Stimulated activated CD4-positive, alpha-beta T cell treated with anti-CD3 and anti-CD28 coated beads, TNF-alpha, amount 100 ng/mL, for 4 hours (primary cell): ENCODE data around the gene TLX3.
"Not testable (repeated sequence)": the region's sequence is repeated elsewhere in the genome, so short reads cannot be mapped to it uniquely, and the experiment has no call there.

Experiments
- DNase-seq, 3 experiments: peaks; one replicate each; pipeline ENCODE4 v3.0.0-alpha.2; 2020; ENCODE audit warnings: low read depth in 3 of 3

Gene TLX3

GRCh38 chr5:171308453-171309275, at the start of gene TLX3:
Gene TLX3, plus strand, starts transcription at chr5:171309248. Its CDS starts 118 bp downstream, at chr5:171309366.
- no peak for DNase-seq

DNA sequence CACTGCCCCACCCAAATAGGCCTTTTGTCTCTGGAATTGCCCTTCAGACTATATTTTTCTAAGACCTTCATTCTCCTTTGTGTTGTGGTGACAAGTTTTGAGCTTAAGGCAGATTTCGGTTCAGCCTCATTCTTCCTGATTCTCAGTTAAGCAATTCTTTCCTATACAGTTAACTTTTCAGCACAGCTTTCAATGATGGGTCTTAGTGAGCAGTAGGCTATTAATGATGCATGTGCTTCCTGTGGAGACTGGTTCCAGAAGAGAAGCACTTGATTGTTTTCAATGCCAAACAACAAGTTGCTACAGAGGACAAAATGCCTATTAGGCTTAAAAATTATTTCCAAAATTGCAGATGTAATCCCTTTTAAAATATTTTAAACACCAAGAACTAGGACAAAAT, 47.7 kb upstream of the TLX3 start:
- no peak for DNase-seq

DNA sequence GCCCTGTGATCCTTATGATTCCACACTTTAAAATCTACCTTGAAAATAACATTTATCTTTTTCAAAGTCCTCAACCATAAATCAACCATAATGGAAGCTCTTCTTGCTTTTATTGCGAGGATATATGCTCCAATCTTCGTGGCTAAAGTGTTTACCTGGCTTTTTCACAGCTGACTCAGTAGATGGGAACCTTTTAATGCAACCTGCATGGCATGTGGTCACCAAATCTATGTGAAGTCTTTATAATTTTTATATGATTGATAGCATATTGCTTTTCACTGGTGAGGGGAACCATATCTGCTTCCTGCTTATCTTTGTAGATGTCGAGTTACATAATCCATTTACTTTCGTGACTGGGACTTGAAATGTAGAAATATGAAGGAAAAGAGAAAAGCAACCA, 47.1 kb upstream of the TLX3 start:
- no peak for DNase-seq

GRCh38 chr5:171263181-171263580, 45.9 kb upstream of the TLX3 start:
- DNase-seq, result no peak

DNA sequence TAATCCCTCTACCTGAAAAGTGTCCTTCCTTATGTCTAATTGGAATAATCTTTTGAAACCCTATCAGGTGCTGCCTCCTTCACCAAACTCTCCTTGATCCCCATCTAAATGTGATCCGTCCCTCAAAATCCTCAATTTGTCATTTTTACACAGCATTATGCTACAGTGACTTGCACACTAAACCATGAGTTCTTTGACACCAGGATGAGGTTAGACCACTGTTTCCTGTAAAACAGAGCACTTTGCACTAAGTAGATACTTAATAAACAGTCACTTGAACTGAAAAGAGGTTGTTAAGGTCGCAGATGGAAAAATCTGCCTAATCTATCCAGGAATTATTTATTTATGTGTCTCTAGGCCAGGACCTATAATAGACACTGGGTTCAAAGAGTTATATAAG, 44.2 kb upstream of the TLX3 start:
- no peak for DNase-seq

GRCh38 chr5:171268700-171269620, 40.1 kb upstream of the TLX3 start:
- DNase-seq, result no peak

- no peak for DNase-seq
Observed at GRCh38 chr5:171269717-171270116, 39.3 kb upstream of the TLX3 start.

GRCh38 chr5:171270136-171270535, 38.9 kb upstream of the TLX3 start:
- DNase-seq, result no peak

DNA sequence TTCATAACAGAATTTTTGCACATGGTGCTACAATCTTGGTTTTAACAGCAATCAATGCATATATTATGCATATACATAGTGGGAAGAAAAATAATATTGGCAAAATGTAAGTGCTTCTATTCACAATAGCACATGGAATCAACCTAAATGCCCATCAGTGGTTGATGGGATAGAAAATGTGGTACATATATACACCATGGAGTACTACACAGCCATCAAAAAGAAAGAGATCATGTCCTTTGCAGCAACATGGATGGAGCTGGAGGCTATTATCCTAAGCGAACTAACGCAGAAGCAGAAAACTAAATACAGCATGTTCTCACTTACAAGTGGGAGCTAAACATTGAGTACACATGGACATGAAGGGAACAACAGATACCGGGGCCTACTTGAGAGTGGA, 37.2 kb upstream of the TLX3 start:
- no peak for DNase-seq

DNA sequence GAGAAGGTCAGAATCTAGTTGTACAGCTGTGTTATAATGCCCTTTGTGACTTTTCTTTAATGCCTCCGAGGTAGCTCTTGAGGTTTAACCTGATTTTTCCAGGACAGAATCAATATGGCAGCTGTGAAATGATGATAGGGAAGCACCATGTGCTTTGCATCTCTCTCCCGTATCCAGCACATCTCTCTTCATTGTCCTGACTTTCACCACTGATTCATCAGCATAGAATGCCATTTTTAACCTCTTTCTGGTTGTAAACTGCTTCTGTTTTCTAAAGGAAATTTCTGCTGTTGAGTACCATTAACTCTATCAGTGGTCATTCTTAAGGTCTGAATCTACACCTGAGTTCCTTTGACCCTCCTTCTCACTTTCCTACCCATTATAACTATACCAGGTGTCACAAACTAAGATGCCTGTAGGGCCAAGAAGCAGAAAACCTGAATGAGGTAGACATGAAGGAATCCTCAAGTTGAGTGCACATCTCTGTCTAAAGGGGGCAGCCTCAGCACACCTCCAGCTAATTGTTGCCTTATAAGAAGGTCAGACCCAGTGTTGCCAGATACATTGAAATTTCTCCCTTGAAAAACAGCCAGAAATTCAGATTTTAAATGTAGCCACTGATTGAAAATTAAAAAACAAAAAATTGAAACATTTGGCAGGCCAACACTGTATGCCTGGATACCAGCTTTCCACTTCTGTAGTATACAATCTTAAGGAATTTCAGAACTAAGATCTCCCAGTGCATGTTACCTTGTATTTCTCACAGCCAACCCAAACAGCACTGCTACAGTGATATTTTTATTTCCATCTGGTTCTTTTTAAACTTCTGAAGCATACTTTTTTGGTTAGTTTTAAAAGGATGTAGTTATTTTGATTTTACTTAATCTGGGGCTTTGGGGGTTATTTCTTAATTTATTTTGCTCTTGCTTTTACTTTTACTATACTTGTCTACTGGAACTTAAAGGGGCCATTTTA, 35.8 kb upstream of the TLX3 start:
- no peak for DNase-seq

DNA sequence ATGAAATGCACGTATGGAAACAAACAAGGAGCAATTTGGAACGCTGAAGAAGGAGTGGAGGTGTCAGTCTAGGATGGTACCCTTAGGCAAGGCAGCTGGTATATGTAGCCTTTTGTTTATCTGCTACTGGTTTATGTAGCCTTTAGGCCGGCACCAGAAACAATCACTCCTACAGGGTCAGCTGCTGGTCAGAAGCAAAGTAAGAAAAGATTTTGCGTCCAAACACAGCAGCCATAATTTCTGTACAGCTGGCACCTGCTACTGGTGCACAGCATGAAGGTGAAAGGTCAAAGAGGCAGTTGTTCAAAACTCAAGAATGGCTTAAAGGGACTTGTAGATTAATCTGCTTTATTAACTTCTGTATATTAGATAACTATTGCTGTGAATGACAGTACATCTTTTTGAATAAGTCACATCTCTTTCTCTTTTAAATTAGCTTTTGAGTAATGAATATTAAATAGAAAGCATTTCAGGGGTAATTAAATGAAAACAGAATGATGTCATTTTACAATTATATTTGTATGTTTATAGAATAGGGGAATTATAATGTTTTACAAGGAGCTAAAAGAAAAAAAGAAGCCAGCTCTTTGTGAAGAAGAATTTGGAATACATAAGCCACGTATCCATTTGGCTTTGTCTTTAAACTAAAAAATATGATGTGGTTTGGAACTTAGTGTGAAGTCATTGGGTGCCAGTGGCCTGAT, 33.1 kb upstream of the TLX3 start:
- DNase-seq, result no peak

DNA sequence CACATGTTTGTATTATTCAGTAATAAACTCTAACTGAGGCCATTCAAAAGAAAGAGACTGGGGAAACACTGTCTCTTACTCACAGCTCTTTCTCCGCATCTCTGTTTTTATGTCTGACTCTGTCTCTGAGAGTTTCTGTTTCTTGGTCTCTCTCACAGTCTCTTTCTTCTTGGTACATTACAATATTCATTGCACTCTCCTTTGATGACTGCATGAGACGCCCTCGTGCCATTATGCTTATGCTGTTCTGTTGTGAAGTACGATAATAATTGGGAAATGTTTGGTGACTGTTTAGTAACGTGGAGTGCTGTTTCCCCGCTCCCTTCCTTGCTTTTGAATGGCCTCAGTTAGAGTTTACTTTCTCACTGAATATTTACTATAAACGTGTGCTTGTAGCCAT, 25.3 kb upstream of the TLX3 start:
- DNase-seq, result no peak

DNA sequence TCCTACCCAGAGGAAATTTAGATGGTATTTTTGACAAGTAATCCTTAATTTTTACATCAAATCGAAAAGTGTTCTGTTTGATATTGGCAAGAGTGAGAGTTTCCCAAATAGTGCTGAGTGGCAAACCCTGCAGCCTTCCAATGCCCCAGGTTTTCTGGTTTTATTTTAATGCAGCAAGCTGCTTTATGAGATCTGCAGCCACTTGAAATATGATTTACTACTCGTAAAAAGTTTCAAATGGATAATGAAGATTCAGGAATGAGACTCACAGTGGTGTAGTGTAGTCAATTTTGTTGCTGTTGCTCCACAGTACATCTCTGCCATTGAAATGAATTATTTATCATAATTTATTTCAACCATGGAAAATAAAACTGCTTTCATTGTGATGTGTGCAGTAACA, 23.6 kb upstream of the TLX3 start:
- DNase-seq, result no peak

DNA sequence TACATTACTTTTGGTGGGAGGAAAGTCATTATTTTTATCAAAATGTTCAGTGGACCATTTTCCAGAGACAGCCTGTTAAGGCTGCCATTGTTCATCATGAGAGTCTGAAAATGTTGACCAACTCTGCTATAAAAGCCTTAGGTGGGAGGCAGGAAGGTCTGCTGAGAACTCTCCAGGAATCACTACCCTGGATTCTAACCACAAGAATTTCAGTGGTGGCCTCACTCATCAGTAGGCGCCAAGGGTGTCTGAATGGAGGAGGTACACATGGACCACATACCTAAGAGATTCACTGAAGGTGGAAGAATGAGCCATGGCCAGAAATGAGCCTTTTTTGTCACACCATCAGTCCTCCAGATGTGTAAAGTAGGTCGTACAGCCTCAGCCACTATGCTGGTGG, 21.0 kb upstream of the TLX3 start:
- no peak for DNase-seq

GRCh38 chr5:171291371-171291770, 17.7 kb upstream of the TLX3 start:
- DNase-seq, result no peak

DNA sequence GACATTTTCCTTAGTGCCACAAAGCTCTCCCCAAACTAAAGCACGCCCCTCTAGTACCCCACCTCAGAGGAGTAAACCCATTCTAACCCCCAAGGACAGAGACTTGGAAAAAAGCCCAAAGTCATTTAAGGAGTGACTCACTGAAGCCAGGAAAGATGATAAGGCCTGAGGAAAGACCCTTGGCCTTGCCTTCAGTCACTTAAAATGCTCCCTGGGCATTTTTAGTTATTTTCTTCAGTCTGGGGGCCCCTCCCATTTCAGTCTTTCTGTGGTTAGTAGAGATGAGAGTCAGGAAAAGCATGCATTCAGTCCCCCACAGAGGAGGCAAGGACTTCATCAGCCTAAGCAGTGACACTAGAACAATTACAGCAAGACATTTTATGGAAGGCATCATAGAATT, 13.7 kb upstream of the TLX3 start:
- DNase-seq, result no peak

- DNase-seq, result no peak
Observed at GRCh38 chr5:171295801-171296200, 13.2 kb upstream of the TLX3 start.

- DNase-seq, result not testable (repeated sequence)
Observed at GRCh38 chr5:171297941-171298340, 11.1 kb upstream of the TLX3 start.

DNA sequence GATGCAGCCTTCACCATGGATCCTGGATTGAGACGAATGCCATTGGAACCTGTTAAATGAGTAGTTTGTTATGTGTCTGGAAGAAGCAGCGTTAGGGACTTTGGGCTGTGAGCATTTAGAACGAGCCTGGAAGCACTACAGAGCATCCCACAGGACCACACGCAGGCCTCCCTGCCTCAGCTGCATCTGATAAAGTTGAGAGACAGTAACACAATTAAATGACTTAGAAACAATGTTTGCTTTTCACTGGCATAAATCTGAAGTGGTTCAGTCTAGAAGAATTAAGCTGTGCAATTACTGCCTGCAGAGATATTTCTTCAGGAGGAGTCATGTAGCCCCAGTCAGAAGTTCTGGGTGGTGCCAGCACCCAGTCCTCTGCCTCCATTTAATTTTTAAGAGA, 9.8 kb upstream of the TLX3 start:
- DNase-seq, result no peak

DNA sequence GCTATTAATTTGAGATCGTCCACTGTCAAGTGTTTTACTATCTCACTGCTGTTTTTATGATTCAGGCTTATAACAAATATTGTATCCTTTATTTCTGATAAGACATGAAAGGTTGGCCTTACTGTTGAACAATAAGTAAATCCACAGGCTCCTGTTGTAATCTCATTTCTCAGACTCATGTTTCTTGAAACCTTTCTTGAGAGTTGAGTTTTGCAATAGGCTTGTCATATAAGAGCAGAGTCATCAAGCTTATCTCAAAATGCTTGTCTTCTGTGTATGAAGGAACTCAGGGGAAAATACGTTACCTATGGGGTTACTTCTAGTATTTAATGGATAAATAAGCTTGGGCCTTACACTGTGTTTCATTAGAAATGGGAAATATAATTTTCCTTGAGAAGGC, 9.2 kb upstream of the TLX3 start:
- DNase-seq, result no peak

GRCh38 chr5:171300358-171300757, 8.7 kb upstream of the TLX3 start:
- no peak for DNase-seq
